Uterus (tissue), 4 donors: ENCODE measurements around the gene NR1I3. TPM values are rescaled to one million over a fixed set of nuclear protein-coding genes. Genes with fewer than 3 reads are reported as not detected.

Source experiments
- DNase-seq, 2 donors: peaks; one replicate each; pipeline ENCODE4 v3.0.0-alpha.2; 2019 to 2020
- H3K27ac ChIP-seq, 2 donors: fragments of 200-600 bp; sonication (generic); 1 replicate in 1 of 2; 2 replicates in 1 of 2; pipeline ENCODE4 v1.5.1; 2016 to 2018
- H3K27me3 ChIP-seq, 2 donors: fragments of 200-600 bp; sonication (generic); one replicate each; pipeline ENCODE4 v1.5.1; 2018 to 2019; ENCODE audit warnings: control low read depth in 1 of 2
- H3K36me3 ChIP-seq, 2 donors: fragments of 200-600 bp; sonication (generic); one replicate each; pipeline ENCODE4 v1.5.1; 2019; ENCODE audit warnings: control low read depth in 1 of 2
- H3K4me1 ChIP-seq, 2 donors: fragments of 200-600 bp; sonication (generic); one replicate each; pipeline ENCODE4 v1.5.1; 2018 to 2019; ENCODE audit warnings: control low read depth in 1 of 2
- H3K4me3 ChIP-seq, 2 donors: fragments of 200-600 bp; sonication (generic); 1 replicate in 1 of 2; 2 replicates in 1 of 2; pipeline ENCODE4 v1.5.1; 2018 to 2019; ENCODE audit warnings: mild to moderate bottlenecking in 1 of 2
- H3K9me3 ChIP-seq, 2 donors: fragments of 200-600 bp; sonication (generic); one replicate each; pipeline ENCODE4 v1.5.1; 2019; ENCODE audit warnings: control low read depth in 1 of 2
- POLR2A ChIP-seq, 2 donors: fragments of 450-650 bp; IDR thresholded peaks; one replicate each; pipeline ENCODE4 v1.6.1; 2016; ENCODE audit warnings: antibody characterized with exemption in 2 of 2, mild to moderate bottlenecking in 1 of 2, moderate library complexity in 1 of 2
- intact Hi-C: fragments of 100-400 bp; cut with DNase I; formaldehyde crosslinking; loops from one replicate; pipeline ENCODE4 v1.15.1; 2023; ENCODE audit warnings: low total_unique reads
- total RNA-seq, 4 donors: library from RNA; depleted of rRNA in 3 of 4; stranded (reverse); fragments of >200 nt in 3 of 4; gene quantifications; one replicate each; pipeline versions ENCODE4 v1.1.0 to v1.2.4, GENCODE V29; 2014 to 2023
- TF ChIP-seq, protein P1 (sequence below), 4 experiments: fragments of 200-600 bp in 2 of 4; fragments of 450-650 bp in 2 of 4; sonication (generic) in 2 of 4; IDR thresholded peaks; one replicate each; pipeline ENCODE4 v1.5.1; 2016 to 2019; ENCODE audit warnings: antibody characterized with exemption in 4 of 4, mild to moderate bottlenecking in 2 of 4, moderate library complexity in 1 of 4
- donor health status: DM: yes; HTN: yes; CAD: no.

The NR1I3 gene
- total RNA-seq, 4 donors from 2014 or later = not detected

GRCh38 chr1:161223805-161224694 is 14.0 kb downstream of the NR1I3 start:
- Histone ChIP-seq H3K4me3 (no peak overlapping the region), H3K36me3 (no peaks in the 10 kb centered on the region), H3K4me1 (peaks cover 2 to 8% of the 10 kb centered on the region in 2 donors), H3K9me3 (no peaks in the 10 kb centered on the region), H3K27me3 (no peaks in the 10 kb centered on the region), H3K27ac (no peak overlapping the region)
- intact Hi-C loops = no loop called here
- no peak for DNase-seq
- TF ChIP-seq POLR2A (IDR thresholded peaks at IDR 0.05) = no peak
- TF ChIP-seq, protein P1, sequence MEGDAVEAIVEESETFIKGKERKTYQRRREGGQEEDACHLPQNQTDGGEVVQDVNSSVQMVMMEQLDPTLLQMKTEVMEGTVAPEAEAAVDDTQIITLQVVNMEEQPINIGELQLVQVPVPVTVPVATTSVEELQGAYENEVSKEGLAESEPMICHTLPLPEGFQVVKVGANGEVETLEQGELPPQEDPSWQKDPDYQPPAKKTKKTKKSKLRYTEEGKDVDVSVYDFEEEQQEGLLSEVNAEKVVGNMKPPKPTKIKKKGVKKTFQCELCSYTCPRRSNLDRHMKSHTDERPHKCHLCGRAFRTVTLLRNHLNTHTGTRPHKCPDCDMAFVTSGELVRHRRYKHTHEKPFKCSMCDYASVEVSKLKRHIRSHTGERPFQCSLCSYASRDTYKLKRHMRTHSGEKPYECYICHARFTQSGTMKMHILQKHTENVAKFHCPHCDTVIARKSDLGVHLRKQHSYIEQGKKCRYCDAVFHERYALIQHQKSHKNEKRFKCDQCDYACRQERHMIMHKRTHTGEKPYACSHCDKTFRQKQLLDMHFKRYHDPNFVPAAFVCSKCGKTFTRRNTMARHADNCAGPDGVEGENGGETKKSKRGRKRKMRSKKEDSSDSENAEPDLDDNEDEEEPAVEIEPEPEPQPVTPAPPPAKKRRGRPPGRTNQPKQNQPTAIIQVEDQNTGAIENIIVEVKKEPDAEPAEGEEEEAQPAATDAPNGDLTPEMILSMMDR (IDR thresholded peaks at IDR 0.05) = no peak

DNA sequence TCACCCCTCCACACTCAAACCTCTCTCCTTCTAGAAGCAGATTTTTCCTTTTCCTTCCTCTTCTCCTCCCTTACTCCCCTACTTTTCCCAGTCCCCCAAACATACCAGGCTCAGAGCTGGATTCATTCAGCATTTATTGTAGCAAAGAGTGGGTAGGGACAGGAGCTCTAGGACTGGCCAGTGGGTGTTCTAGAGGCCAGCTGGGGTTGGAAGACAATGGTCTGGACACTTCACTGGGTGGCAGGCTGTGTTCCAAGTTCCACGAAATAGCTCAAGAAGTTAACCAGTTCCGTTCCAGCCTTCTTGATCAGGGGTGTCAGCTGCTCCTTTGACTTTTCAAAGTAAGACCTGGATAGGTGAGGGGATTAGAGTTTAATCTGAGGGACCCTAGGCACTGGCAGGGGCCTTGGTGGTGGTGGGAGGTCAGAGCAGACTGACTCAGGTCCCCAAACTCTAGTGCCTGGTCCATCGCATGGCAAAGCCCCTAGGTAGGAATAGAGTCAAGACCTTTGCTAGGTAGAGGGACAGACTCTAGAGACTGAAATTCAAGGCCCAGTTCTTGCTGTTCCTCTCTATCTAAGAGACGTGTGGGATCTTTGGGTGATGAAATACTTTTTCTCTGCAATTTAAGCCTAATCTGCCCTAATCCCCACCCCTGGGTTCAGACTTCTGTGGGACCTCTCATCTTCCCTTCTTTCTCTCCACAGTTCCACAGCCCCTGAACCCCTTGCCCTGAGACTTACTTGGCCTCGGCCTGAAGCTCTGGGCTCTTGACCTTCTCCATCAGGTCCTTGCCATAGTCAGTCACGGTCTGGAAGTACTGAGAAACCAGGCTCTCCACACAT is 15.6 kb downstream of the NR1I3 start:
- intact Hi-C loops = no loop called here
- no peak for DNase-seq
- H3K36me3 ChIP-seq = no peaks in the 10 kb centered on the region

DNA sequence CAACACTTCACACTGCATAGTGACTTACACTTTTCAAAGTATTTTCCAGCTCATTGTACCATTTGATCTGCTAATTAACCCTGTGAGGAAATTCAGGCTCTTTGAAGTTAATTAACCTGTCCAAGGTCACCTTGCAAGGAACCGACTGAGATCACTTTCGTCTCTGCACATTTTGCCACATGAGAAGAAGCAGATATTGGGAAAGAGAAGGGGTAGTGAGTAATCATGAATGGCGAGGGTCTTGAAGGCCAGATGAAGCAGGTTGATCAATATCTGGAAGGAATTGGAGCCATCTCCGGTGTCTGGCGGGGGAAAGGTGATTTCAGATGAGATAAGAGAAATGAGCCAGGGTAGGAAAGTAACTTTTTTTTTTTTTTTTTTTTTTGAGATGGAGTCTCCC is 18.0 kb downstream of the NR1I3 start:
- intact Hi-C loops = no loop called here
- Histone ChIP-seq H3K4me3 (no peak overlapping the region), H3K27ac (no peak overlapping the region), H3K27me3 (no peaks in the 10 kb centered on the region), H3K9me3 (no peaks in the 10 kb centered on the region), H3K36me3 (no peaks in the 10 kb centered on the region), H3K4me1 (no peaks in the 10 kb centered on the region)
- no peak for DNase-seq
- TF ChIP-seq, protein P1 (IDR thresholded peaks at IDR 0.05) = no peak
- TF ChIP-seq POLR2A (IDR thresholded peaks at IDR 0.05) = no peak

More for the DNA sequence above, 15.6 kb downstream of the NR1I3 start:
- no peaks in the 10 kb centered on the region for H3K27me3 ChIP-seq
- TF ChIP-seq, protein P1 (IDR thresholded peaks at IDR 0.05) = no peak
- no peak for TF ChIP-seq POLR2A (IDR thresholded peaks at IDR 0.05)
- H3K4me3 ChIP-seq = no peak overlapping the region
- H3K4me1 ChIP-seq = peaks cover 2 to 8% of the 10 kb centered on the region in 2 donors
- no peaks in the 10 kb centered on the region for H3K9me3 ChIP-seq
- no peak overlapping the region for H3K27ac ChIP-seq

GRCh38 chr1:161219078-161219892 is 18.7 kb downstream of the NR1I3 start:
- TF ChIP-seq, protein P1 (IDR thresholded peaks at IDR 0.05) = no peak
- no peak for TF ChIP-seq POLR2A (IDR thresholded peaks at IDR 0.05)
- intact Hi-C loops = loop anchor here (10.0 kb wide), 1 partner anchor 1014 kb away; the partner anchor contains the start of gene PEA15
- no peak overlapping the region for H3K4me3 ChIP-seq
- H3K36me3 ChIP-seq = no peaks in the 10 kb centered on the region
- DNase-seq = no peak
- no peaks in the 10 kb centered on the region for H3K4me1 ChIP-seq
- no peaks in the 10 kb centered on the region for H3K27me3 ChIP-seq
- H3K27ac ChIP-seq = no peak overlapping the region
- no peaks in the 10 kb centered on the region for H3K9me3 ChIP-seq
